HEK293 (cell line): ENCODE data around the gene EGFR.

Source experiments
- CTCF ChIA-PET: fragments of 350-600 bp; formaldehyde crosslinking; extraction: SDS; loops from one replicate; lab custom pipeline; 2021; ENCODE audit warnings: antibody characterized with exemption; lab: Yijun Ruan, JAX
- POLR2A ChIA-PET: fragments of 300-600 bp; formaldehyde crosslinking; extraction: SDS; loops from one replicate; lab custom pipeline; 2020; ENCODE audit warnings: antibody characterized with exemption, inconsistent platforms; lab: Yijun Ruan, JAX
- H3K27ac ChIP-seq: fragments of 200-500 bp; sonication (Bioruptor generic); 2 replicates; pipeline ENCODE4 v1.5.1; 2014; ENCODE audit warnings: low read depth, low read length, control low read depth, inconsistent platforms; ENCODE audit errors: extremely low read depth
- H3K36me3 ChIP-seq, 2 experiments: fragments of 200-500 bp in 1 of 2; sonication (Bioruptor generic) in 1 of 2; 1 replicate in 1 of 2; 2 replicates in 1 of 2; pipeline ENCODE4 v1.5.1; 2014 to 2017; ENCODE audit warnings: inconsistent platforms in 2 of 2, low read length in 2 of 2; ENCODE audit not compliant: control insufficient read depth in 2 of 2, insufficient read depth in 1 of 2
- H3K4me1 ChIP-seq: fragments of 200-500 bp; sonication (Bioruptor generic); 2 replicates; pipeline ENCODE4 v1.5.1; 2014; ENCODE audit warnings: mild to moderate bottlenecking, low read length, inconsistent platforms; ENCODE audit not compliant: control insufficient read depth, insufficient read depth
- H3K4me3 ChIP-seq: 2 replicates; pipeline ENCODE4 v1.5.1; 2011; ENCODE audit warnings: low read depth, mild to moderate bottlenecking, control low read depth, low read length, moderate library complexity
- H3K9me3 ChIP-seq: fragments of 200-500 bp; sonication (Bioruptor generic); 2 replicates; pipeline ENCODE4 v1.5.1; 2014; ENCODE audit warnings: low read depth, low read length, inconsistent platforms; ENCODE audit not compliant: control insufficient read depth, insufficient read depth
- BCL11B ChIP-seq: fragments of 450-650 bp; formaldehyde crosslinking; IDR thresholded peaks from 2 replicates; pipeline ENCODE4 v1.5.1; 2016; ENCODE audit warnings: low read depth, missing biosample characterization, missing genetic modification characterization
- KLF7 ChIP-seq: fragments of 450-650 bp; formaldehyde crosslinking; IDR thresholded peaks from 2 replicates; pipeline ENCODE4 v1.5.1; 2016; ENCODE audit warnings: missing biosample characterization, missing genetic modification characterization, borderline replicate concordance
- SCRT1 ChIP-seq: fragments of 450-650 bp; formaldehyde crosslinking; IDR thresholded peaks from 2 replicates; pipeline ENCODE4 v1.5.1; 2016; ENCODE audit warnings: missing biosample characterization, missing genetic modification characterization, borderline replicate concordance
- SCRT2 ChIP-seq: fragments of 450-650 bp; formaldehyde crosslinking; IDR thresholded peaks from 2 replicates; pipeline ENCODE4 v1.5.1; 2016; ENCODE audit warnings: missing biosample characterization, missing genetic modification characterization
- SP7 ChIP-seq: fragments of 450-650 bp; formaldehyde crosslinking; IDR thresholded peaks from 2 replicates; pipeline ENCODE4 v1.5.1; 2016; ENCODE audit warnings: missing biosample characterization, missing genetic modification characterization
- YY1 ChIP-seq: fragments of 450-650 bp; formaldehyde crosslinking; IDR thresholded peaks from 2 replicates; pipeline ENCODE4 v1.5.1; 2018; ENCODE audit warnings: missing biosample characterization, missing genetic modification characterization
- ZBTB1 ChIP-seq: fragments of 450-650 bp; formaldehyde crosslinking; IDR thresholded peaks from 2 replicates; pipeline ENCODE4 v1.5.1; 2016; ENCODE audit warnings: missing biosample characterization, missing genetic modification characterization
- ZFP37 ChIP-seq: fragments of 450-650 bp; formaldehyde crosslinking; IDR thresholded peaks from 2 replicates; pipeline ENCODE4 v1.5.1; 2016; ENCODE audit warnings: missing biosample characterization, missing genetic modification characterization
- ZNF16 ChIP-seq: fragments of 450-650 bp; formaldehyde crosslinking; IDR thresholded peaks from 2 replicates; pipeline ENCODE4 v1.5.1; 2016; ENCODE audit warnings: low read depth, missing biosample characterization, missing genetic modification characterization
- ZNF174 ChIP-seq: fragments of 450-650 bp; formaldehyde crosslinking; IDR thresholded peaks from 2 replicates; pipeline ENCODE4 v1.5.0; 2017; ENCODE audit warnings: missing biosample characterization, mild to moderate bottlenecking, missing genetic modification characterization
- ZNF175 ChIP-seq: fragments of 450-650 bp; formaldehyde crosslinking; IDR thresholded peaks from 2 replicates; pipeline ENCODE4 v1.5.1; 2016; ENCODE audit warnings: missing biosample characterization, missing genetic modification characterization
- ZNF18 ChIP-seq: fragments of 450-650 bp; formaldehyde crosslinking; IDR thresholded peaks from 2 replicates; pipeline ENCODE4 v1.5.1; 2016; ENCODE audit warnings: missing biosample characterization, missing genetic modification characterization
- ZNF19 ChIP-seq: fragments of 450-650 bp; formaldehyde crosslinking; IDR thresholded peaks from 2 replicates; pipeline ENCODE4; 2016; ENCODE audit warnings: missing biosample characterization, missing genetic modification characterization, low read depth
- ZNF280C ChIP-seq: fragments of 450-650 bp; formaldehyde crosslinking; IDR thresholded peaks from 2 replicates; pipeline ENCODE4 v1.5.1; 2016; ENCODE audit warnings: missing biosample characterization, missing genetic modification characterization
- ZNF350 ChIP-seq: fragments of 450-650 bp; formaldehyde crosslinking; IDR thresholded peaks from 2 replicates; pipeline ENCODE4 v1.5.0; 2017; ENCODE audit warnings: missing biosample characterization, mild to moderate bottlenecking, missing genetic modification characterization
- ZNF354C ChIP-seq: fragments of 450-650 bp; formaldehyde crosslinking; IDR thresholded peaks from 2 replicates; pipeline ENCODE4 v1.5.1; 2016; ENCODE audit warnings: missing biosample characterization, missing genetic modification characterization, low read depth, borderline replicate concordance
- ZNF426 ChIP-seq: fragments of 450-650 bp; formaldehyde crosslinking; IDR thresholded peaks from 2 replicates; pipeline ENCODE4 v1.5.1; 2017; ENCODE audit warnings: missing biosample characterization, missing genetic modification characterization, mild to moderate bottlenecking, inconsistent platforms, moderate library complexity
- ZNF548 ChIP-seq: fragments of 450-650 bp; formaldehyde crosslinking; IDR thresholded peaks from 2 replicates; pipeline ENCODE4 v1.5.1; 2016; ENCODE audit warnings: missing biosample characterization, missing genetic modification characterization
- ZNF561 ChIP-seq: fragments of 450-650 bp; IDR thresholded peaks from 2 replicates; pipeline ENCODE4 v1.5.1; 2018; ENCODE audit warnings: missing biosample characterization, missing genetic modification characterization, borderline replicate concordance
- ZNF600 ChIP-seq: fragments of 450-650 bp; formaldehyde crosslinking; IDR thresholded peaks from 2 replicates; pipeline ENCODE4 v1.5.1; 2016; ENCODE audit warnings: missing biosample characterization, missing genetic modification characterization
- ZNF623 ChIP-seq: fragments of 450-650 bp; formaldehyde crosslinking; IDR thresholded peaks from 2 replicates; pipeline ENCODE4 v1.5.1; 2016; ENCODE audit warnings: missing biosample characterization, missing genetic modification characterization
- ZNF626 ChIP-seq: fragments of 450-650 bp; sonication (Bioruptor Pico); formaldehyde crosslinking; IDR thresholded peaks from 2 replicates; pipeline ENCODE4 v1.5.1; 2018; ENCODE audit warnings: missing biosample characterization, missing genetic modification characterization, inconsistent platforms
- ZNF645 ChIP-seq: fragments of 450-650 bp; formaldehyde crosslinking; IDR thresholded peaks from 2 replicates; pipeline ENCODE4; 2016; ENCODE audit warnings: missing biosample characterization, missing genetic modification characterization
- ZNF658 ChIP-seq: fragments of 450-650 bp; formaldehyde crosslinking; IDR thresholded peaks from 2 replicates; pipeline ENCODE4; 2016; ENCODE audit warnings: missing biosample characterization, missing genetic modification characterization
- ZNF701 ChIP-seq: fragments of 450-650 bp; formaldehyde crosslinking; IDR thresholded peaks from 2 replicates; pipeline ENCODE4 v1.5.1; 2016; ENCODE audit warnings: missing biosample characterization, missing genetic modification characterization
- ZNF776 ChIP-seq: fragments of 450-650 bp; formaldehyde crosslinking; IDR thresholded peaks from 2 replicates; pipeline ENCODE4 v1.5.0; 2017; ENCODE audit warnings: missing biosample characterization, missing genetic modification characterization, borderline replicate concordance
- ZNF777 ChIP-seq: fragments of 450-650 bp; formaldehyde crosslinking; IDR thresholded peaks from 2 replicates; pipeline ENCODE4 v1.5.1; 2017; ENCODE audit warnings: missing biosample characterization, missing genetic modification characterization, borderline replicate concordance
- ZNF785 ChIP-seq: fragments of 450-650 bp; formaldehyde crosslinking; IDR thresholded peaks from 2 replicates; pipeline ENCODE4 v1.5.1; 2016; ENCODE audit warnings: missing biosample characterization, missing genetic modification characterization
- ZNF792 ChIP-seq: fragments of 450-650 bp; formaldehyde crosslinking; IDR thresholded peaks from 2 replicates; pipeline ENCODE4 v1.5.1; 2016; ENCODE audit warnings: missing biosample characterization, missing genetic modification characterization

EGFR gene

GRCh38 chr7:55207436-55208125 is 188.8 kb downstream of the EGFR start:
- CTCF ChIA-PET, result interaction anchor here (0.6 to 1.4 kb wide), 2 partner anchors 47 to 430 kb away, joined by 3 to 5 read pairs; no protein-coding TSS in a partner anchor

GRCh38 chr7:55209366-55209765 is 190.5 kb downstream of the EGFR start:
- POLR2A ChIA-PET, result no interaction called here
- TF ChIP-seq SCRT1 (peak; percentile 58; the same call in 1 of the 2 replicates), SCRT2 (peak; percentile 81), ZNF645 (tag by site-specific recombination) (no peak)
- Histone ChIP-seq H3K4me1 (0 out of 2 replicates have a peak, but pooled peaks cover 5% of the 10 kb centered on the region), H3K36me3 (peaks cover 5 to 17% of the 10 kb centered on the region in 2 experiments; a peak in 2 of 3 replicates), H3K4me3 (no peak overlapping the region), H3K9me3 (no peaks in the 10 kb centered on the region), H3K27ac (no peak overlapping the region)
- CTCF ChIA-PET, result interaction anchor here (1.4 kb wide), 1 partner anchor 45 kb away, joined by 5 read pairs; no protein-coding TSS in a partner anchor

More at GRCh38 chr7:55207436-55208125, 188.8 kb downstream of the EGFR start:
- Histone ChIP-seq H3K4me1 (0 out of 2 replicates have a peak, but pooled peaks cover 5% of the 10 kb centered on the region), H3K4me3 (no peak overlapping the region), H3K9me3 (no peaks in the 10 kb centered on the region), H3K27ac (no peak overlapping the region), H3K36me3 (peaks cover 21 to 31% of the 10 kb centered on the region in 2 experiments)
- POLR2A ChIA-PET, result no interaction called here
- TF ChIP-seq YY1 (tag by site-specific recombination), result no peak
- no peak for TF ChIP-seq ZFP37 (tag by site-specific recombination)
- TF ChIP-seq ZNF658 (tag by site-specific recombination), result no peak
- no peak for TF ChIP-seq ZNF350 (tag by site-specific recombination)
- no peak for TF ChIP-seq BCL11B
- no peak for TF ChIP-seq ZNF175 (tag by site-specific recombination)
- no peak for TF ChIP-seq ZNF18 (tag by site-specific recombination)
- no peak for TF ChIP-seq ZNF626 (tag by site-specific recombination)
- no peak for TF ChIP-seq ZNF600 (tag by site-specific recombination)
- no peak for TF ChIP-seq ZNF354C
- TF ChIP-seq ZNF280C (tag by site-specific recombination), result no peak
- TF ChIP-seq ZNF776 (tag by site-specific recombination), result no peak

GRCh38 chr7:55210176-55210575 is 191.4 kb downstream of the EGFR start:
- Histone ChIP-seq H3K4me1 (0 out of 2 replicates have a peak, but pooled peaks cover 5% of the 10 kb centered on the region), H3K9me3 (no peaks in the 10 kb centered on the region), H3K27ac (no peak overlapping the region), H3K36me3 (peaks cover 0 to 9% of the 10 kb centered on the region in 2 experiments; a peak in 1 of 3 replicates), H3K4me3 (no peak overlapping the region)
- CTCF ChIA-PET, result no interaction called here
- POLR2A ChIA-PET, result no interaction called here
- TF ChIP-seq ZBTB1 (no peak), ZNF548 (no peak), ZNF561 (tag by site-specific recombination) (no peak), ZNF701 (tag by site-specific recombination) (no peak), SP7 (no peak), ZNF792 (tag by site-specific recombination) (no peak), ZNF19 (tag by site-specific recombination) (no peak), ZNF785 (tag by site-specific recombination) (no peak), ZNF623 (tag by site-specific recombination) (no peak), ZNF174 (tag by site-specific recombination) (no peak), ZNF16 (no peak), ZNF777 (tag by site-specific recombination) (no peak), KLF7 (no peak), ZNF426 (no peak)
